Stimulated activated CD8-positive, alpha-beta memory T cell treated with anti-CD3 and anti-CD28 coated beads, Interleukin-4, amount 100 ng/mL, for 24 hours (primary cell): ENCODE measurements around the gene EIF5.
A peak's percentile ranks its signal among the peaks of the same experiment; 100 is the strongest.

Experiments
- DNase-seq: peaks from one replicate; pipeline ENCODE4 v3.0.0-alpha.2; 2020; ENCODE audit warnings: low read depth

The EIF5 gene

GRCh38 chr14:103370087-103370486 is 36.0 kb downstream of the EIF5 start:
- no peak for DNase-seq

- DNase-seq, result no peak
Measured at GRCh38 chr14:103372017-103372416, 38.0 kb downstream of the EIF5 start.

- no peak for DNase-seq
Measured at GRCh38 chr14:103372552-103373304, 38.7 kb downstream of the EIF5 start.

- no peak for DNase-seq
Measured at GRCh38 chr14:103374121-103374520, 40.1 kb downstream of the EIF5 start.

GRCh38 chr14:103377522-103378037 is 43.5 kb downstream of the EIF5 start:
- no peak for DNase-seq

GRCh38 chr14:103378038-103378854 is 44.2 kb downstream of the EIF5 start:
- no peak for DNase-seq

GRCh38 chr14:103380719-103381377 is 46.8 kb downstream of the EIF5 start:
- DNase-seq, result no peak

GRCh38 chr14:103382376-103382775 is 48.3 kb downstream of the EIF5 start:
- DNase-seq, result no peak

- peak; percentile 4 for DNase-seq
Measured at GRCh38 chr14:103384450-103385151, 50.6 kb downstream of the EIF5 start.

GRCh38 chr14:103385152-103385928 is 51.3 kb downstream of the EIF5 start, which contains the start of gene MARK3:
MARK3 (plus strand) TSS chr14:103385415; CDS start chr14:103386030, 615 bp downstream.
- DNase-seq, result peak; percentile 96

- peak; percentile 9 for DNase-seq
Measured at GRCh38 chr14:103385929-103386712, 52.1 kb downstream of the EIF5 start.

- DNase-seq, result no peak
Measured at GRCh38 chr14:103386713-103387329, 52.8 kb downstream of the EIF5 start.

- DNase-seq, result no peak
Measured at GRCh38 chr14:103388664-103389063, 54.6 kb downstream of the EIF5 start.

GRCh38 chr14:103390605-103391004 is 56.6 kb downstream of the EIF5 start:
- no peak for DNase-seq

GRCh38 chr14:103391048-103391447 is 57.0 kb downstream of the EIF5 start:
- DNase-seq, result peak; percentile 14

GRCh38 chr14:103392106-103392505 is 58.1 kb downstream of the EIF5 start:
- DNase-seq, result no peak

GRCh38 chr14:103392572-103392971 is 58.5 kb downstream of the EIF5 start:
- DNase-seq, result no peak

- no peak for DNase-seq
Measured at GRCh38 chr14:103393070-103393469, 59.0 kb downstream of the EIF5 start.
